ENCODE results near the gene IL17RB. TPM values are rescaled to one million over a fixed set of nuclear protein-coding genes. Genes with fewer than 3 reads are reported as not detected.

IL17RB gene
- total RNA-seq, 2 donors from 2014 or later = 6.2 to 8.4 TPM

- Mint-ChIP-seq H3K27me3 (ENCODE audit: insufficient read depth) (peaks cover 19% of the 10 kb centered on the region), H3K4me3 (no peak overlapping the region), H3K9me3 (no peaks in the 10 kb centered on the region), H3K27ac (no peak overlapping the region), H3K36me3 (ENCODE audit: low read depth) (peaks cover 4% of the 10 kb centered on the region), H3K4me1 (no peaks in the 10 kb centered on the region)
- no peak overlapping the region for H3K9ac ChIP-seq (ENCODE audit: extremely low read depth, low read length, poor library complexity, severe bottlenecking)
- DNase-seq = no peak
- 84 to 92% methylated on average over 3 to 5 of the region's 5 CpGs for WGBS, 2 experiments (ENCODE audit: insufficient coverage in 1 of 2, insufficient read length in 1 of 2)
- no peak for TF ChIP-seq CTCF (conservative IDR thresholded peaks at IDR 0.05)
- H3K4me1 ChIP-seq (ENCODE audit: control insufficient read depth, insufficient read depth, low read length) = no peaks in the 10 kb centered on the region
- H3K9me3 ChIP-seq (ENCODE audit: control insufficient read depth, low read length) = no peaks in the 10 kb centered on the region
- no peaks in the 10 kb centered on the region for H3K36me3 ChIP-seq (ENCODE audit: control insufficient read depth, insufficient read depth, low read length)
- no peak overlapping the region for H3K4me3 ChIP-seq (ENCODE audit: low read length)
- peaks cover 18% of the 10 kb centered on the region for H3K27me3 ChIP-seq (ENCODE audit: control insufficient read depth, insufficient read depth, low read length, poor library complexity, severe bottlenecking)
- no peak overlapping the region for H3K27ac ChIP-seq (ENCODE audit: low read depth, low read length)
Measured at GRCh38 chr3:53850895-53851294, 4.5 kb downstream of the IL17RB start.

- H3K36me3 ChIP-seq (ENCODE audit: control insufficient read depth, insufficient read depth, low read length) = peaks cover 27% of the 10 kb centered on the region
- no peaks in the 10 kb centered on the region for H3K9me3 Mint-ChIP-seq
- no peak overlapping the region for H3K27ac ChIP-seq (ENCODE audit: low read depth, low read length)
- no peaks in the 10 kb centered on the region for H3K27me3 ChIP-seq (ENCODE audit: control insufficient read depth, insufficient read depth, low read length, poor library complexity, severe bottlenecking)
- H3K27ac Mint-ChIP-seq = no peak overlapping the region
- no peaks in the 10 kb centered on the region for H3K9me3 ChIP-seq (ENCODE audit: control insufficient read depth, low read length)
- no peak for TF ChIP-seq CTCF (conservative IDR thresholded peaks at IDR 0.05)
- peaks cover 28% of the 10 kb centered on the region for H3K36me3 Mint-ChIP-seq (ENCODE audit: low read depth)
- no peaks in the 10 kb centered on the region for H3K27me3 Mint-ChIP-seq (ENCODE audit: insufficient read depth)
- H3K4me1 Mint-ChIP-seq = no peaks in the 10 kb centered on the region
- no peak for DNase-seq
- WGBS, 2 experiments (ENCODE audit: insufficient coverage in 1 of 2, insufficient read length in 1 of 2) = 95 to 96% methylated on average over 6 to 7 of the region's 7 CpGs
- no peaks in the 10 kb centered on the region for H3K4me1 ChIP-seq (ENCODE audit: control insufficient read depth, insufficient read depth, low read length)
- H3K4me3 ChIP-seq (ENCODE audit: low read length) = no peak overlapping the region
- no peak overlapping the region for H3K4me3 Mint-ChIP-seq
- no peak overlapping the region for H3K9ac ChIP-seq (ENCODE audit: extremely low read depth, low read length, poor library complexity, severe bottlenecking)
Measured at GRCh38 chr3:53856964-53857363, 10.6 kb downstream of the IL17RB start.

- 94% methylated on average over 3 to 7 of the region's 7 CpGs for WGBS, 2 experiments (ENCODE audit: insufficient coverage in 1 of 2, insufficient read length in 1 of 2)
- H3K4me3 Mint-ChIP-seq = no peak overlapping the region
- Histone ChIP-seq H3K9me3 (ENCODE audit: control insufficient read depth, low read length) (no peaks in the 10 kb centered on the region), H3K36me3 (ENCODE audit: control insufficient read depth, insufficient read depth, low read length) (peaks cover 34% of the 10 kb centered on the region), H3K27ac (ENCODE audit: low read depth, low read length) (no peak overlapping the region), H3K4me3 (ENCODE audit: low read length) (no peak overlapping the region), H3K27me3 (ENCODE audit: control insufficient read depth, insufficient read depth, low read length, poor library complexity, severe bottlenecking) (no peaks in the 10 kb centered on the region), H3K4me1 (ENCODE audit: control insufficient read depth, insufficient read depth, low read length) (no peaks in the 10 kb centered on the region), H3K9ac (ENCODE audit: extremely low read depth, low read length, poor library complexity, severe bottlenecking) (no peak overlapping the region)
- H3K9me3 Mint-ChIP-seq = no peaks in the 10 kb centered on the region
- peak; percentile 56 for TF ChIP-seq CTCF (conservative IDR thresholded peaks at IDR 0.05)
- no peaks in the 10 kb centered on the region for H3K27me3 Mint-ChIP-seq (ENCODE audit: insufficient read depth)
- DNase-seq = no peak
- H3K27ac Mint-ChIP-seq = no peak overlapping the region
- peaks cover 37% of the 10 kb centered on the region for H3K36me3 Mint-ChIP-seq (ENCODE audit: low read depth)
- no peaks in the 10 kb centered on the region for H3K4me1 Mint-ChIP-seq
Measured at GRCh38 chr3:53858096-53858741, 11.9 kb downstream of the IL17RB start.
